IMR-90 (cell line): Measurements from ENCODE around the gene SNAP25. TPM values are rescaled to one million over a fixed set of nuclear protein-coding genes. Genes with fewer than 3 reads are reported as not detected.

ENCODE experiments used
- ATAC-seq: fragments of 200-7000 bp; cut with Tn5 transposase; 2 replicates; pipeline ENCODE4 v1.9.1; 2020; ENCODE audit warnings: low read depth, mild to moderate bottlenecking, moderate library complexity
- BruUV-seq: library from RNA; stranded (reverse); fragments of 400-500 nt; replicated peaks from 2 replicates; lab custom pipeline; 2021; lab: Mats Ljungman, UMichigan
- CTCF ChIA-PET: fragments of 300-600 bp; formaldehyde crosslinking; extraction: SDS; loops from one replicate; lab custom pipeline; 2021; ENCODE audit warnings: antibody characterized with exemption; lab: Yijun Ruan, JAX
- POLR2A ChIA-PET: fragments of 300-600 bp; sonication (Branson Sonifier 250); formaldehyde crosslinking; loops from one replicate; lab custom pipeline; 2022; ENCODE audit warnings: antibody characterized with exemption; ENCODE audit not compliant: unreplicated experiment; lab: Charles Lee
- DNase-seq: peaks from one replicate; pipeline ENCODE4 v3.0.0; 2013
- H2AFZ ChIP-seq: replicated peaks from 2 replicates; pipeline ENCODE3; 2013; ENCODE audit warnings: low read length, mild to moderate bottlenecking; ENCODE audit not compliant: poor library complexity
- H2AK5ac ChIP-seq: 2 replicates; pipeline ENCODE4 v1.6.1; 2013; ENCODE audit warnings: low read depth, low read length, inconsistent platforms
- H2AK9ac ChIP-seq: replicated peaks from 2 replicates; pipeline ENCODE3; 2013; ENCODE audit warnings: mild to moderate bottlenecking, low read depth, low read length, moderate library complexity; ENCODE audit not compliant: poor library complexity
- H2BK120ac ChIP-seq: 2 replicates; pipeline ENCODE4 v1.6.1; 2013; ENCODE audit warnings: low read depth, low read length, inconsistent platforms
- H2BK15ac ChIP-seq: 3 replicates; pipeline ENCODE4 v1.6.1; 2013; ENCODE audit warnings: low read depth, low read length, inconsistent platforms
- H2BK20ac ChIP-seq: 2 replicates; pipeline ENCODE4 v1.6.1; 2013; ENCODE audit warnings: low read depth, mild to moderate bottlenecking, inconsistent platforms, low read length, moderate library complexity
- H2BK5ac ChIP-seq: 2 replicates; pipeline ENCODE4 v1.6.1; 2013; ENCODE audit warnings: mild to moderate bottlenecking, low read depth, low read length, inconsistent platforms; ENCODE audit not compliant: poor library complexity, severe bottlenecking
- H3K14ac ChIP-seq: replicated peaks from 2 replicates; pipeline ENCODE4 v1.6.1; 2013; ENCODE audit warnings: low read depth, low read length, inconsistent platforms
- H3K18ac ChIP-seq: 2 replicates; pipeline ENCODE4 v1.6.1; 2013; ENCODE audit warnings: low read depth, low read length, control low read depth
- H3K23ac ChIP-seq: 2 replicates; pipeline ENCODE4 v1.6.1; 2013; ENCODE audit warnings: low read depth, low read length, inconsistent platforms
- H3K27ac ChIP-seq: 2 replicates; pipeline ENCODE4 v1.5.1; 2013; ENCODE audit warnings: mild to moderate bottlenecking, control low read depth, low read length; ENCODE audit not compliant: insufficient read depth
- H3K27me3 ChIP-seq: 2 replicates; pipeline ENCODE4 v1.6.1; 2013; ENCODE audit warnings: low read length; ENCODE audit not compliant: control insufficient read depth, insufficient read depth
- H3K36me3 ChIP-seq: 2 replicates; pipeline ENCODE4 v1.6.1; 2013; ENCODE audit warnings: low read length, mixed read lengths; ENCODE audit not compliant: control insufficient read depth, insufficient read depth
- H3K4ac ChIP-seq: 2 replicates; pipeline ENCODE4 v1.6.1; 2013; ENCODE audit warnings: low read depth, low read length, inconsistent platforms
- H3K4me1 ChIP-seq: 2 replicates; pipeline ENCODE4 v1.6.1; 2013; ENCODE audit warnings: low read length, mixed read lengths; ENCODE audit not compliant: control insufficient read depth, insufficient read depth
- H3K4me2 ChIP-seq: 2 replicates; pipeline ENCODE4 v1.6.1; 2013; ENCODE audit warnings: low read depth, mild to moderate bottlenecking, control low read depth, low read length, moderate library complexity
- H3K4me3 ChIP-seq: 2 replicates; pipeline ENCODE4 v1.5.1; 2013; ENCODE audit warnings: low read depth, mild to moderate bottlenecking, control low read depth, low read length, moderate library complexity; ENCODE audit not compliant: insufficient read depth
- H3K56ac ChIP-seq: 2 replicates; pipeline ENCODE4 v1.6.1; 2013; ENCODE audit warnings: low read length, inconsistent platforms; ENCODE audit not compliant: insufficient read depth; ENCODE audit errors: extremely low read depth
- H3K79me1 ChIP-seq, 2 experiments: 2 replicates each; pipeline ENCODE4 v1.6.1; 2013; ENCODE audit warnings: low read length in 2 of 2, inconsistent platforms in 1 of 2, low read depth in 1 of 2
- H3K9ac ChIP-seq: 2 replicates; pipeline ENCODE4 v1.6.1; 2013; ENCODE audit warnings: low read depth, low read length, control low read depth
- H3K9me1 ChIP-seq: 2 replicates; pipeline ENCODE4 v1.6.1; 2013; ENCODE audit warnings: low read length, inconsistent platforms; ENCODE audit not compliant: insufficient read depth
- H3K9me3 ChIP-seq: 2 replicates; pipeline ENCODE4 v1.6.1; 2013; ENCODE audit warnings: low read length; ENCODE audit not compliant: control insufficient read depth, insufficient read depth
- H4K20me1 ChIP-seq: 2 replicates; pipeline ENCODE4 v1.6.1; 2013; ENCODE audit warnings: low read length, inconsistent platforms; ENCODE audit not compliant: insufficient read depth
- H4K5ac ChIP-seq: 2 replicates; pipeline ENCODE4 v1.6.1; 2013; ENCODE audit warnings: mild to moderate bottlenecking, low read depth, low read length, control low read depth
- H4K8ac ChIP-seq, 2 experiments: 2 replicates each; pipeline ENCODE4 v1.6.1; 2013; ENCODE audit warnings: low read depth in 2 of 2, low read length in 2 of 2, control low read depth in 1 of 2, inconsistent platforms in 1 of 2
- H4K91ac ChIP-seq: 2 replicates; pipeline ENCODE4 v1.6.1; 2013; ENCODE audit warnings: low read depth, low read length, inconsistent platforms; ENCODE audit not compliant: insufficient read depth
- MAFK ChIP-seq: IDR thresholded peaks from 2 replicates; pipeline ENCODE4 v1.6.1; 2012; ENCODE audit warnings: low read depth, low read length, improper control_type of control experiment
- NFE2L2 ChIP-seq: fragments of 150-350 bp; IDR thresholded peaks from 2 replicates; pipeline ENCODE4 v1.6.1; 2016; ENCODE audit warnings: low read depth, mild to moderate bottlenecking, low read length
- POLR2A ChIP-seq: IDR thresholded peaks from 2 replicates; pipeline ENCODE4 v1.6.1; 2012; ENCODE audit warnings: mild to moderate bottlenecking, low read depth, low read length
- whole genome bisulfite sequencing, 2 experiments: methylation state at CpG; one replicate each; pipeline versions ENCODE4 v1.1.5 to v1.1.7; 2013; ENCODE audit warnings: missing lambda C conversion rate in 2 of 2; ENCODE audit not compliant: insufficient read length in 1 of 2; ENCODE audit errors: extremely low coverage in 2 of 2; 5-methylcytosine and 5-hydroxymethylcytosine counted together
- dilution Hi-C: fragments of 300-500 bp; cut with HindIII; formaldehyde crosslinking; loops from one replicate; pipeline ENCODE4 v1.14.3; 2018; ENCODE audit warnings: low sequenced_read_pairs; ENCODE audit not compliant: unreplicated experiment
- in situ Hi-C: fragments of 300-500 bp; cut with MboI; formaldehyde crosslinking; loops from 3 replicates; pipeline ENCODE4 v1.14.3; 2019; ENCODE audit warnings: low sequenced_read_pairs, inconsistent platforms, mixed read lengths
- intact Hi-C: fragments of 100-400 bp; cut with micrococcal nuclease; formaldehyde crosslinking; loops from 2 replicates; pipeline ENCODE4 v1.10.0; 2022
- polyA plus RNA-seq, 3 experiments: library from polyadenylated mRNA; depleted of rRNA; stranded (reverse); fragments of >200 nt; gene quantifications; 2 replicates each; pipeline ENCODE4 v1.2.3, GENCODE V29; 2012; ENCODE audit warnings: low replicate concordance in 1 of 3
- total RNA-seq: library from RNA; depleted of rRNA; stranded (reverse); fragments of >200 nt; gene quantifications from 2 replicates; pipeline ENCODE4 v1.2.3, GENCODE V29; 2012

The SNAP25 gene
- total and polyA plus RNA-seq, 2 of the 4 experiments (the other 2 are of a cell fraction), result 1.1 to 2.8 TPM

GRCh38 chr20:10300582-10301446 lies 82.2 kb downstream of the SNAP25 start:
- ATAC-seq (no peak), DNase-seq (no peak)
- Histone ChIP-seq H3K23ac (no peak overlapping the region), H3K9ac (no peak overlapping the region), H4K5ac (no peak overlapping the region), H4K20me1 (no peaks in the 10 kb centered on the region), H4K91ac (no peak overlapping the region), H3K36me3 (peaks cover 3% of the 10 kb centered on the region; the same call in 1 of the 2 replicates), H3K27me3 (no peaks in the 10 kb centered on the region; the same call in 1 of the 2 replicates), H2BK120ac (no peak overlapping the region), H3K14ac (no peak overlapping the region), H2AK5ac (no peak overlapping the region), H3K27ac (no peak overlapping the region), H2BK15ac (no peak overlapping the region), H3K56ac (no peak overlapping the region), H3K18ac (no peak overlapping the region), H4K8ac (no peak overlapping the region), H3K79me1 (no peaks in the 10 kb centered on the region), H3K4me2 (no peak overlapping the region), H2AK9ac (no peak overlapping the region), H3K4ac (no peak overlapping the region), H2BK20ac (no peak overlapping the region), H3K4me1 (peaks cover 7% of the 10 kb centered on the region), H2AFZ (no peak overlapping the region), H2BK5ac (no peak overlapping the region), H3K9me3 (no peaks in the 10 kb centered on the region), H3K4me3 (no peak overlapping the region), H3K9me1 (no peaks in the 10 kb centered on the region)
- no TSS peak for BruUV-seq
- in situ Hi-C loops, result no loop called here
- ChIA-PET POLR2A (no interaction called here), CTCF (interaction anchor here (1.0 kb wide), 1 partner anchor 348 kb away, joined by 3 read pairs; no protein-coding TSS in a partner anchor)
- TF ChIP-seq MAFK (no peak), POLR2A (no peak), NFE2L2 (no peak)
- dilution Hi-C loops, result no loop called here
- intact Hi-C loops, result no loop called here
- no CpG with 5 or more reads among the region's 5 CpGs for WGBS, 2 experiments
